GM18951 (cell line): ENCODE data around the gene PRKCB.

Source experiments
- POLR2A ChIP-seq: IDR thresholded peaks from 4 replicates; pipeline ENCODE4 v1.6.1; 2011; ENCODE audit warnings: mild to moderate bottlenecking; ENCODE audit not compliant: insufficient read length, insufficient read depth; ENCODE audit errors: extremely low read depth
- in situ Hi-C: fragments of 300-500 bp; cut with MboI; formaldehyde crosslinking; loops from one replicate; pipeline ENCODE4 v1.12.0; 2022; ENCODE audit warnings: low sequenced_read_pairs, mixed read lengths, inconsistent platforms; ENCODE audit not compliant: unreplicated experiment

Gene PRKCB

DNA sequence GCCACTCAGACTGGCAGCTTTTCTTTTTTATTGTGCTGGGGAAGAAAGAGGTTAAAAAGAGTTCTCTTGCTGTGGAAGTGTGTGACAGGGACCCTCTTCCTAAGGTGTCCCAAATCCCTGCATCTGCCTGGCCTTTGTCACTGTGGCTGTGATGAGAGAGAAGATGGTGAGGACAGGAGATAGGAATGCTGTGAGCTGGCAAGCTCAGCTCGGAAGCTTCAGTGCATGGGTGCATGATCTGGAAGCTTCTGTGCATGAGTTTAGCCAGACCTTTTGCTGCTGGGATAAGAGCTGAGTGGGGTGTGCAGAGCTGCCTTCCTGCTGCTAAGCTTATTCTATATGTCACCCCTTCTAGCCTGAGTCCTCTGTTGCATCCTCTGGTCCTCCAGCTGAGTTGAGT, 317.0 kb downstream of the PRKCB start:
- in situ Hi-C loops, result no loop called here
- no peak for TF ChIP-seq POLR2A

DNA sequence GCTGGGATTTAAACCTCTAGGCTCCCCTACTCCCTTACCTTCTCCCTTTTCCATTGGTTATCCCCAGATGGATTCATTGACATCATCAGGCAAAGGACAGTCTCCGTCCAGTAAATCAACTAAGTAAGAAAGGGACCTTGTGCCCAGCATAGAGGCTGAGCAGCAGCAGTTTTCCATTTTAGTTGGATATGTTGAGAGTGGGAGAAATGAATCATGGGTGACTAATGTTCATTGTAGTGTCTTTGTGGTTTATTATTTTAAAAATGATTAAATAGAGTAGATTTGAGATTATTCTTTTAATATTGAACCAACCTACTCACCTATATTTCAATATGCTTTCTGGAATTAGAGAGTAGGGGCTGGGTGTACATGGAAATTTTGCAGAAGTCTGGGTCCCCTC, 321.0 kb downstream of the PRKCB start:
- in situ Hi-C loops, result no loop called here
- TF ChIP-seq POLR2A, result no peak

DNA sequence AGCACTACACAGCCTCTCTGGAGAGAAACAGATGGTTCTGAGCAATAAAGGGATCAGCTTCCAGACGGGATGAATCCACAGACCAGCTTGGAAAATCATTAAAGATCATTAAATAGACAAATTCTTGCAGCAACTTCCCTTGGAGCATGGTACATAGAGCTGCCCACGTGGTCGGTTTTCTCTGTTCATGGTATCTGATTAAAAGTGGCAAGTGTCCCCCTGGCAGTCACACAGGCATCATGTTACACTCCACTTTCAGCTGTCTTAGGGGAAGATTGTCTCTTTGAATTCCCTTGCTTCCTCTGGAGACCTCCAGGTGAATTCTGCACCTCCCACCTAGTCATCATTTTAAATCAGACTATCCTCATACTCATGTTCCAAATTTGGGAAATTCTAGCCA, 328.2 kb downstream of the PRKCB start:
- TF ChIP-seq POLR2A, result no peak

DNA sequence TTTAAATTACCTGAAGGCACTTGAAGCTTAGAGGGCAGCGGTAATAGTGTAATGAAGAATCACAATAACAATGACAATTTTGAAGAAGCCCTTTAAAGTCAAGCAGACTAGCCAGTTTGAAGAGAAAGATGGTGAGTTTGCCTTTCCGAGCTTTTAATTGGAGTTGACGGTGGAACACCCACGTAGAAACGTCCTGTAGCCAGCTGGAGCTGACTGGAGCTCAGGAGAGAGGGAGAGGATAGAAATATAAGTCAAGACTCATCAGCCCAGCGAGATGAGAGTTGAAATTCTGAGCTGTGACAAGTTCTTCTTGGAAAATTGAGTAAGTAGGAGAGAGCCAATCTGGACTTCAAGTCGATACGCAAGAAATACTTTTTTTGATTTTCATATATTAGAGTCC, 328.6 kb downstream of the PRKCB start:
- in situ Hi-C loops, result no loop called here
- no peak for TF ChIP-seq POLR2A

More for the DNA sequence above, 328.2 kb downstream of the PRKCB start:
- in situ Hi-C loops, result no loop called here

DNA sequence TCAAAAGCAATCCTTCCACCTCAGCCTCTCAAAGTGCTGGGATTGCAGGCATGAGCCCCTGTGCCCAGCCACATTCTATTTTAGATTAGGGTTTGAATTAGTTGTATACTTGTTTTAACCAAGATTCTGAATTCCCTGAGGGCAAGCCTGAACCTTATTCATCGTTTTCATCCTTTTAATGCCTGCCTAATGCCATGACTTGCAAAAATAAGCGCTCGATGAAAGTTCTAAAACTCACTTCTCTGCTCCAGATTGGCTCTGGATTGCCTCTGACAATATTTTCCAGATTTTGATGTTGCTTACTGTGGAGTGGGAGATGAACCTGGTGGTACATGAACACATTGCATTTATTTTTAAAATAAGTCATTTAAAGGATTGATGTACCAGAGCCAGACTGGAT, 329.5 kb downstream of the PRKCB start:
- in situ Hi-C loops, result no loop called here
- TF ChIP-seq POLR2A, result no peak

DNA sequence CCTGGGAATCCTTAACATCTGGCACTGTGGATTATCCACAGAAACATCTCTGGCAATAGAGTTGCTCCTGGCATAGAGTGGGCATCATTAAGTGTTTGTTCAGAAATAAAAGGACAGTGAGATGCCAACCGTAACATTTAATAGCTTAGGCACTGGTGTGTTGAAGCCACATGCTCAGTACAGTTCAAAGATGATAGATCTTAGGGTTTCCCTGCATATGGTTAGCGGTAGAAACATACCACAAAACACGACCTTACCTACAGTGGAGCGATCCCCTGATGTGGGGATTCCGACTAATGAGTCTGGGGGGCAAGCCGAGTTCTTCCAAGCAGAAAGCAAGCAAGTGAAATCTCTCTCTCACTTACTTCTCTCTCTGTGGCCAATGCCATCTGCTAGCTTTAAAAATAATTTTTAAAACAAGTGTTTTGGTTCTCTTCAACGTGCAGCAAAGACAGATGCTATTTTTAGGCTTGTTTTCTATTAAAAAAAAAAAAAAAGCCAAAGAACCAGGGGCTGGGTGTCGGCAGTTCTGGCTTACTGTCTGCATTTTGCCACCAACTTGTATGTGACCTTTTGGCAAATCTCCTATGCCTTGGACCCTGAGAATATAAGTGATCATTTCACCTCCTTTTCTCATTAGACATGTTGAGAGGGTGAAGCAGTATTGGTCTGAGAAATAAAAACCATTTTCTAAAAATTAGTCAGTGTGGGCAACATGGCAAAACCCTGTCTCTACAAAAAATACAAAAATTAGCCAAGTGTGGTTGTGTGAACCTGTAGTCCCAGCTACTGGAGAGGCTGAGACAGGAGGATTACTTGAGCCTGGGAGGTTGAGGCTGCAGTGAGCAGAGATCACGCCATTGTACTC, 331.1 kb downstream of the PRKCB start:
- in situ Hi-C loops, result no loop called here

DNA sequence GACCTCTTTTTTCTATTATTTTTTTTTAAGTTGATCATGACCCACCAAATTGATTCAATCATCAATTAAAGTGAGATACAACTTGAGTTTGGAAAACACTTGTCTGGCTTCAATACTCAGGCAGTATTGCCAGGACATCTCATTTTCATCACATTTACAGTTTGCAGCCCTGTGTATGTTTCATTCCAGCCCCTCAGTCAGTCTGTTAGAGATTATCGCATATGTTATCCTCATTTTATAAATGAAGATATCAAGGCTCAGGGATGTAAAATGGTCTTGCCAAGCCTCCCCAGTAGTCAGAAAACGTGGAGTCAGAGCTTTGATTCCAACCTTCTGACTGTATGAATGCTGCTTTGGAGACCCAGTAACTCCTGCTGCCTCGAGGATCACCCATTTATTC, 333.1 kb downstream of the PRKCB start:
- TF ChIP-seq POLR2A, result no peak
- in situ Hi-C loops, result no loop called here

More for the DNA sequence above, 331.1 kb downstream of the PRKCB start:
- TF ChIP-seq POLR2A, result no peak

DNA sequence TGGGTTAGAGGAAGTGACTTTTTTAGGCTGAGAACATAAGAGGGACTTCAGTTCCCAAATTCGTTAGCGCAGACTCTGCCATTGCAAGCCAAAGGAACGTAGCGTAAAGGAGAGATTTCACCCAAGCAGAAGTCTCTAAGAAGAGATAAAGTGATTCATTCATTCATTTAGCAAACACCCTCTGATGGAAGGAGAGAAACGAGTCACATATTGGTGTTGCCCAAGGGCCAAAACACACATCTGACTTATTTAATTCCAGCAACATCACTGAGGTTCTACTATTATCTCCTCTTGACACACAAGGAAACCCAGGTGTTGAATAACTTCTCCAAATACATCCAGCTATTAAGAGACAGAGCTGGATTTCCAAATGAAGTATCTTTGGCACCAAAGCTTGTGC, 334.6 kb downstream of the PRKCB start:
- TF ChIP-seq POLR2A, result no peak
- in situ Hi-C loops, result no loop called here

DNA sequence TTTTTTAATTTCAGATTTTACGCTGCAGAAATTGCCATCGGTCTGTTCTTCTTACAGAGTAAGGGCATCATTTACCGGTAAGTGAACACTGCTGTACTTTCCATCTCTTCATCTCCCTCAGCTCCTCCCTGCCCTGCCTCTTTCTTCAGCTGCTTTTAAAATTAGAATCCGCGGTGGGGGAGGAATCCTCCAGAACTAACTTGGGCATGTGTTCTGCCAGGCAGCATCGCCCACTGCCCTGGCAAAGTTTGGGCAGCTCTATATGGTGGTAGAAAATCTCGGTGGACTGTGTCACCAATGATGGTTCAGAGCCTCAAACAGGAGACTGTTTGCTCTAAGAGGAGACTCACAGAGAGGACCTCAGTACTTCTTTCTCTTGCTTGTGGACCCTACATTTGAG, 338.7 kb downstream of the PRKCB start:
- TF ChIP-seq POLR2A, result no peak
- in situ Hi-C loops, result no loop called here

DNA sequence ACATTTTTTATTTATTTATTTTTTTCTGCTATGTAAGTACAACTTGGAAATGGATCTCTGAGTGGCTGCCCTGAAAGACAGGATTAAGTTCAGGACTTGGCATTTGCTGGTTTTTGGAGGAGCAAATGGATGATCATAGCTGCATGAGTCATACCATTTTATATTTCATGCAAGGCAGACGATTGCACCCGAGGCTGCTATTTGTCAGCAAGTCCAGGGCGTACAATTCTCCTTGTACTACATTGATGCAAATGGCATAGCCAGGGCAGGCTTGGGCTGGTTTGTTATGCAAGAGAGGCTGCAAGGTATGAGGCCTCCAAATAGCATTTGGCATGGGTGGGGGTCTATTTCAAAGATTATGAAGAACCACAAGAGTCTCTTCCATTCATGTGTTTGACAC, 339.2 kb downstream of the PRKCB start:
- in situ Hi-C loops, result no loop called here
- TF ChIP-seq POLR2A, result no peak

DNA sequence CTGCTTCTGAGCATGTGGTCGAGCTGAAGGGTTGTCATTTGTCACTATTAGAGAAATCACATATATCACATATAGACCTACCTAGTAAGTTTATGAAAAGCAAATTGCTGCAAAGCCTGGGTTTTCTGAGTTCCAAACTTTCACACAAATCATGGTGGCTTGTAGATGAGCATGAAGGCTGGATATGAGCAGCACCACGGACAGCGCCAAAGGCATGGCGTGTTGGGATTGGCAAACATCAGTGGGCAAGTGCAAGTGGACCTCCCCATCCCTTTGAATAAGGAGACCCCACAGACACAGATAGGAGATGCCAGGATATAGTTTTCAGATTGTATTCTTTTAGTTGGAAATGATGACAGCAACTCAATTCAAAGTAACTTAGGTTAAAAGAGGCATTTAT, 342.7 kb downstream of the PRKCB start:
- in situ Hi-C loops, result no loop called here
- no peak for TF ChIP-seq POLR2A

DNA sequence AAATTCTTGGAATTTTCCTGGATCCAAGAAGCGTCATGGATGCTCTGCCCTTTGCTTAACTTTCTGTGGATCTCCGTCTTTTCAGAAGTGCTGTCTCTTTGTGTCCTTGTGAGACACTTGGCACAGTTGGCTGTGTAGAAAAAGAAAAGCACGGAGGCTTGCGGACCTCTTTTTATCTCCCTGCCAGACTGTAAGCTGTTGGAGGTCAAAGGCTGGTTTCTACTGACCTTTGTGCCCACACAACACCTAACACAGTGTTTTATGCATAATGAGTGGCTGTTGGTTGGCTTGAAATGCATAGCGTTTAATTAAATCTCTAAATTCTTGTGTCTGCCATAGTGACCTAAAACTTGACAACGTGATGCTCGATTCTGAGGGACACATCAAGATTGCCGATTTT, 344.7 kb downstream of the PRKCB start:
- TF ChIP-seq POLR2A, result no peak
- in situ Hi-C loops, result no loop called here

DNA sequence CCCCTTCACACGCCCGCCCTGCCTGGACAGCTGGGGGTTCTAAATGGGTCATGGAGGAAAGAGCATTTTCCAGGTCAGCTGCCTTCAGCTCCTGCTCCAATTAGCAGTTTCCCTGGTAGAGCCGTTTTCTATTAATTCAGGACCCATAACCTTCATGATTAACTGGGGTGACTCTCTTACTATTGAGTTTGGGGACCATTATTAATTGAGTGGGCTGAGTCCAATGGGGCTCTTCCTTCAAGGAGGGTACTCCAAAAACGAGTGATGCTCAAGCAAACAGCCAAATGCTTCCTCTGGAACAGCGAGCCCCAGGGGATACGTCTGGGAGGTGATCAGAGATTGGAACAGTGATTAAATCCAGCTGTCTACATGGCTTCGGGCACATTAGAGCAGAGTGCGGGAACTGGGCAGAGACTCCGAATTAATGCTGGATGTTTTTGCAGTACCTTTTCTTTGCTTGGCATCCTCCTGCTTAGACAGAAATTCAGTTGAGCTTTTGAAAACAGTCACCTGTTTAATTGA, 352.3 kb downstream of the PRKCB start:
- in situ Hi-C loops, result no loop called here
- TF ChIP-seq POLR2A, result no peak

DNA sequence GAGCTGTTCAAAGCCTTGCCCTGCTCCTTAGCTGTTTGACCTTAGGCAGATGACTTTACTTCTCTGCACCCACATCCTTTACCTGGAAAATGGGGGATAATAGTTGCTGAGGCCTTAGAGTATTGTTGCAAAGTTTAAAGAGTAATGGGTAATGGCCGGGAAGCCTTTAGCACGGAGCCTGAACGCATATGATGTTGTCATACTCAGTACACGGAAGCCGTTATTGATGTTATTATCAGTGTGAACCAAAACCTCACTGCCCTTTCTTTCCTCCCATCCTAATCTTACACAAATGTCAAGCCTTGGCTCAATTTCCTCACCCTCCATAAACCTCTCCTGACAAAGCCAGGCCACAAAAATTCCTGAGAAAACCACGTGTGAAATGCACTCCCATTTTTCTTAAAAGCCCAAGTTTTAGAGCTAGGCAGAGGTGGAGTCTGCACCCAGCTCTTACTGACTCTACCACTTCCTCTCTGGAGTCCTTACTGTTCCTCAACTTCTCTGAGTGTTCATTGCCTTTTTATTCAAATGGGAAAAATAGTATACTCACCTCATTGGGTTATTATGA, 353.1 kb downstream of the PRKCB start:
- in situ Hi-C loops, result no loop called here

More for the DNA sequence above, 353.1 kb downstream of the PRKCB start:
- TF ChIP-seq POLR2A, result no peak
